ENCODE measurements around the gene SLC5A2. TPM values are rescaled to one million over a fixed set of nuclear protein-coding genes. Genes with fewer than 3 reads are reported as not detected.
A peak's percentile ranks its signal among the peaks of the same experiment; 100 is the strongest.

Gene SLC5A2
- total and polyA plus RNA-seq, 2 of the 13 experiments (the other 11 are each of a cell fraction or from before 2014, with no cell fraction given) = 0.24 to 0.97 TPM

DNA sequence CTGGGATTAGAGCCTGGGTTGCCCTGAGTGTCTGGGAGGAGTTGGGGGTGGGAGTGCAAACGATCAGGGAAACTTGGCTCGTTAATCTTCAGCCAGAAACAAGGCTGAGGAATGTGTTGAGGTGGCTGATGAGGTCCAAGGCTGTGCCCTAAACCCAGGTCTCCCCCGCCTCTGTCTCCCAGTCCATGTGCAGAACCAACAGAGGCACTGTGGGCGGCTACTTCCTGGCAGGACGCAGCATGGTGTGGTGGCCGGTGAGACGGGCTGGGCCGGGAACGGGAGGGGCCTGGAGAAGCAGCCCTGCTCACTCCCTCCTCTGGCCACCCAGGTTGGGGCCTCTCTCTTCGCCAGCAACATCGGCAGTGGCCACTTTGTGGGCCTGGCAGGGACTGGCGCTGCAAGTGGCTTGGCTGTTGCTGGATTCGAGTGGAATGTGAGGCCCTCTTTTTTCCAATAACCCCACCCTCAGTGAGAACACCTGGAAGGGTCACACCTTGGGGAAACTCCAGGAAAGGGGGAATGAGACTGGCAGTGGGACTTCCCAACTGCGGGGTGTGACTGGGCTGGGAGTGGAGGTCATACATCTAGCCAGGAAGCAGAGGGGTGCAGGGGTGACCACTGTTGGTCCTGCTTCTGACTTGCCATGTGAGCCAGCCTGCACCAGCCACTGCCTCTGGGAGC, 1.7 kb downstream of the SLC5A2 start (continued):
- TF ChIP-seq, protein P1, sequence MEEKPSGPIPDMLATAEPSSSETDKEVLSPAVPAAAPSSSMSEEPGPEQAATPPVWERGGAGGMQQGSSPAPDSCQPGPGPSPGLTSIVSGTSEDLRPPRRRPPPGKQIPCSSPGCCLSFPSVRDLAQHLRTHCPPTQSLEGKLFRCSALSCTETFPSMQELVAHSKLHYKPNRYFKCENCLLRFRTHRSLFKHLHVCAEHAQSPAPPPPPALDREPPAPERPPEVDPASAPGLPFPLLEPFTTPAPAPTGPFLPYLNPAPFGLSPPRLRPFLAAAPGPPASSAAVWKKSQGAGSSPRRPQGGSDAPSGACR (CRISPR knock-in tag; IDR thresholded peaks at IDR 0.05) = no peak
- TF ChIP-seq RFXANK (CRISPR knock-in tag; IDR thresholded peaks at IDR 0.05) = no peak
- TF ChIP-seq, protein P2, sequence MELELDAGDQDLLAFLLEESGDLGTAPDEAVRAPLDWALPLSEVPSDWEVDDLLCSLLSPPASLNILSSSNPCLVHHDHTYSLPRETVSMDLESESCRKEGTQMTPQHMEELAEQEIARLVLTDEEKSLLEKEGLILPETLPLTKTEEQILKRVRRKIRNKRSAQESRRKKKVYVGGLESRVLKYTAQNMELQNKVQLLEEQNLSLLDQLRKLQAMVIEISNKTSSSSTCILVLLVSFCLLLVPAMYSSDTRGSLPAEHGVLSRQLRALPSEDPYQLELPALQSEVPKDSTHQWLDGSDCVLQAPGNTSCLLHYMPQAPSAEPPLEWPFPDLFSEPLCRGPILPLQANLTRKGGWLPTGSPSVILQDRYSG (CRISPR knock-in tag; IDR thresholded peaks at IDR 0.05) = no peak
- peak; percentile 56; the same call in 1 of the 2 replicates for TF ChIP-seq IKZF5 (CRISPR knock-in tag; IDR thresholded peaks at IDR 0.05)
- TF ChIP-seq HOMEZ (CRISPR knock-in tag; IDR thresholded peaks at IDR 0.05; ENCODE audit: low read depth) = no peak
- no peak for TF ChIP-seq HIVEP1 (CRISPR knock-in tag; IDR thresholded peaks at IDR 0.05)
- TF ChIP-seq REL (CRISPR knock-in tag; conservative IDR thresholded peaks at IDR 0.05) = no peak
- TF ChIP-seq, protein P3, sequence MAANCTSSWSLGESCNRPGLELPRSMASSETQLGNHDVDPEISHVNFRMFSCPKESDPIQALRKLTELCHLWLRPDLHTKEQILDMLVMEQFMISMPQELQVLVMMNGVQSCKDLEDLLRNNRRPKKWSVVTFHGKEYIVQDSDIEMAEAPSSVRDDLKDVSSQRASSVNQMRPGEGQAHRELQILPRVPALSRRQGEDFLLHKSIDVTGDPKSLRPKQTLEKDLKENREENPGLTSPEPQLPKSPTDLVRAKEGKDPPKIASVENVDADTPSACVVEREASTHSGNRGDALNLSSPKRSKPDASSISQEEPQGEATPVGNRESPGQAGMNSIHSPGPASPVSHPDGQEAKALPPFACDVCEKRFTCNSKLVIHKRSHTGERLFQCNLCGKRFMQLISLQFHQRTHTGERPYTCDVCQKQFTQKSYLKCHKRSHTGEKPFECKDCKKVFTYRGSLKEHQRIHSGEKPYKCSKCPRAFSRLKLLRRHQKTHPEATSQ (CRISPR knock-in tag; IDR thresholded peaks at IDR 0.05; ENCODE audit: borderline replicate concordance) = no peak; the same call in 1 of the 2 replicates
- peak; percentile 72 for TF ChIP-seq BRD4 (CRISPR knock-in tag; IDR thresholded peaks at IDR 0.05)
- TF ChIP-seq ZMYM3 (CRISPR knock-in tag; IDR thresholded peaks at IDR 0.05) = peak; percentile 48; the same call in 1 of the 2 replicates
- no peak for TF ChIP-seq RBAK (CRISPR knock-in tag; IDR thresholded peaks at IDR 0.05)
- no peak for TF ChIP-seq MTF2 (CRISPR knock-in tag; IDR thresholded peaks at IDR 0.05; ENCODE audit: borderline replicate concordance)
- no peak for TF ChIP-seq ZNF121 (CRISPR knock-in tag; IDR thresholded peaks at IDR 0.05)
- no peak for TF ChIP-seq KAT7 (CRISPR knock-in tag; IDR thresholded peaks at IDR 0.05; ENCODE audit: borderline replicate concordance)
- TF ChIP-seq ZNF441 (CRISPR knock-in tag; IDR thresholded peaks at IDR 0.05; ENCODE audit: borderline replicate concordance) = no peak
- TF ChIP-seq SP2 (CRISPR knock-in tag; IDR thresholded peaks at IDR 0.05) = no peak
- 0 out of 2 replicates have a peak, but pooled peaks have one; percentile 22 for TF ChIP-seq ZNF556 (CRISPR knock-in tag; IDR thresholded peaks at IDR 0.05; ENCODE audit: borderline replicate concordance)
- TF ChIP-seq IRF2 (CRISPR knock-in tag; IDR thresholded peaks at IDR 0.05) = peak; percentile 82
- TF ChIP-seq PRDM15 (CRISPR knock-in tag; IDR thresholded peaks at IDR 0.05) = no peak; the same call in 1 of the 2 replicates
